NB4 (cell line): Measurements from ENCODE around the gene TMPRSS2.

Experiments
- DNase-seq: peaks from one replicate; pipeline ENCODE4 v3.0.0; 2010; ENCODE audit warnings: low read depth
- H3K4me3 ChIP-seq: one replicate; pipeline ENCODE4 v1.5.1; 2011; ENCODE audit warnings: mild to moderate bottlenecking, low read depth, low read length, moderate library complexity
- CTCF ChIP-seq: IDR thresholded peaks from one replicate; pipeline ENCODE4 v1.5.1; 2012; ENCODE audit warnings: low read depth, low read length
- MAX ChIP-seq: IDR thresholded peaks from 2 replicates; pipeline ENCODE4 v1.6.1; 2011; ENCODE audit warnings: low read depth, low read length
- MYC ChIP-seq: IDR thresholded peaks from 2 replicates; pipeline ENCODE4 v1.6.1; 2011; ENCODE audit warnings: low read depth, low read length
- POLR2A ChIP-seq: IDR thresholded peaks from 2 replicates; pipeline ENCODE4 v1.6.1; 2011; ENCODE audit warnings: mild to moderate bottlenecking; ENCODE audit not compliant: insufficient read length; ENCODE audit errors: extremely low read depth

TMPRSS2 gene

GRCh38 chr21:41441546-41441945 lies 66.4 kb downstream of the TMPRSS2 start:
- TF ChIP-seq MYC: no peak
- no peak for TF ChIP-seq POLR2A
- TF ChIP-seq CTCF: no peak
- TF ChIP-seq MAX: no peak
- no peak for DNase-seq
- no peak overlapping the region for H3K4me3 ChIP-seq

- no peak for TF ChIP-seq MYC
- no peak for TF ChIP-seq POLR2A
- no peak for TF ChIP-seq CTCF
- TF ChIP-seq MAX: no peak
- H3K4me3 ChIP-seq: no peak overlapping the region
- no peak for DNase-seq
Observed at GRCh38 chr21:41439248-41439647, 68.7 kb downstream of the TMPRSS2 start.

- no peak for DNase-seq
- TF ChIP-seq CTCF: no peak
- TF ChIP-seq POLR2A: no peak
- TF ChIP-seq MAX: no peak
- TF ChIP-seq MYC: no peak
- H3K4me3 ChIP-seq: no peak overlapping the region
Observed at GRCh38 chr21:41438425-41439113, 69.4 kb downstream of the TMPRSS2 start.

- no peak overlapping the region for H3K4me3 ChIP-seq
- no peak for TF ChIP-seq MAX
- TF ChIP-seq MYC: no peak
- no peak for TF ChIP-seq CTCF
- TF ChIP-seq POLR2A: no peak
- DNase-seq: no peak
Observed at GRCh38 chr21:41437729-41438128, 70.2 kb downstream of the TMPRSS2 start.

- no peak overlapping the region for H3K4me3 ChIP-seq
- TF ChIP-seq MYC: no peak
- no peak for TF ChIP-seq CTCF
- no peak for TF ChIP-seq POLR2A
- TF ChIP-seq MAX: no peak
- DNase-seq: no peak
Observed at GRCh38 chr21:41435706-41436105, 72.3 kb downstream of the TMPRSS2 start.
